Ectodermal cell (in vitro differentiated cells): ENCODE results near the gene VPS16.

Experiments
- H3K27ac ChIP-seq: 2 replicates; pipeline ENCODE4 v1.7.0; 2013; ENCODE audit warnings: mild to moderate bottlenecking, low read depth, low read length; ENCODE audit not compliant: insufficient read depth, poor library complexity, severe bottlenecking
- H3K27me3 ChIP-seq: 2 replicates; pipeline ENCODE4 v1.7.0; 2013; ENCODE audit warnings: mild to moderate bottlenecking, low read length; ENCODE audit not compliant: insufficient read depth, control insufficient read depth, poor library complexity, severe bottlenecking
- H3K36me3 ChIP-seq: one replicate; pipeline ENCODE4 v1.7.0; 2013; ENCODE audit warnings: low read length; ENCODE audit not compliant: control insufficient read depth, insufficient read depth
- H3K4me1 ChIP-seq: one replicate; pipeline ENCODE4 v1.7.0; 2013; ENCODE audit warnings: low read length; ENCODE audit not compliant: control insufficient read depth, insufficient read depth
- H3K4me3 ChIP-seq: 2 replicates; pipeline ENCODE4 v1.7.0; 2013; ENCODE audit warnings: low read depth, low read length, control low read depth; ENCODE audit not compliant: insufficient read depth
- H3K9me3 ChIP-seq: 2 replicates; pipeline ENCODE4 v1.7.0; 2013; ENCODE audit warnings: mild to moderate bottlenecking, low read length, moderate library complexity; ENCODE audit not compliant: control insufficient read depth
- WGBS, 2 experiments: methylation state at CpG; one replicate each; pipeline ENCODE4 v1.1.7; 2013; ENCODE audit warnings: missing lambda C conversion rate in 2 of 2; 5-methylcytosine and 5-hydroxymethylcytosine counted together

VPS16 gene

GRCh38 chr20:2899243-2899642 lies 58.7 kb downstream of the VPS16 start:
- Histone ChIP-seq H3K27me3 (no peaks in the 10 kb centered on the region), H3K4me3 (no peak overlapping the region), H3K36me3 (no peaks in the 10 kb centered on the region), H3K27ac (no peak overlapping the region), H3K9me3 (no peaks in the 10 kb centered on the region), H3K4me1 (no peaks in the 10 kb centered on the region)
- WGBS, 2 experiments = 98 to 100% methylated on average over 2 of the region's 3 CpGs

- 85 to 94% methylated on average over 11 of the region's 11 CpGs for WGBS, 2 experiments
- no peak overlapping the region for H3K4me3 ChIP-seq
- no peaks in the 10 kb centered on the region for H3K36me3 ChIP-seq
- H3K27ac ChIP-seq = no peak overlapping the region
- H3K9me3 ChIP-seq = no peaks in the 10 kb centered on the region
- no peaks in the 10 kb centered on the region for H3K4me1 ChIP-seq
- H3K27me3 ChIP-seq = no peaks in the 10 kb centered on the region
Measured at GRCh38 chr20:2900845-2901592, 60.5 kb downstream of the VPS16 start.

- no peaks in the 10 kb centered on the region for H3K27me3 ChIP-seq
- no peak overlapping the region for H3K27ac ChIP-seq
- no peaks in the 10 kb centered on the region for H3K4me1 ChIP-seq
- H3K36me3 ChIP-seq = no peaks in the 10 kb centered on the region
- H3K4me3 ChIP-seq = no peak overlapping the region
- H3K9me3 ChIP-seq = no peaks in the 10 kb centered on the region
- WGBS, 2 experiments = 45 to 54% methylated on average over 1 of the region's 1 CpG
Measured at GRCh38 chr20:2902291-2902690, 61.7 kb downstream of the VPS16 start.

GRCh38 chr20:2902818-2903217 lies 62.3 kb downstream of the VPS16 start:
- no peaks in the 10 kb centered on the region for H3K9me3 ChIP-seq
- H3K27ac ChIP-seq = no peak overlapping the region
- 88 to 99% methylated on average over 3 of the region's 3 CpGs for WGBS, 2 experiments
- H3K4me1 ChIP-seq = no peaks in the 10 kb centered on the region
- H3K36me3 ChIP-seq = no peaks in the 10 kb centered on the region
- no peak overlapping the region for H3K4me3 ChIP-seq
- no peaks in the 10 kb centered on the region for H3K27me3 ChIP-seq

- Histone ChIP-seq H3K36me3 (no peaks in the 10 kb centered on the region), H3K4me3 (no peak overlapping the region), H3K27me3 (no peaks in the 10 kb centered on the region), H3K27ac (no peak overlapping the region), H3K4me1 (no peaks in the 10 kb centered on the region), H3K9me3 (no peaks in the 10 kb centered on the region)
- 96 to 98% methylated on average over 6 of the region's 6 CpGs for WGBS, 2 experiments
Measured at GRCh38 chr20:2903686-2904085, 63.1 kb downstream of the VPS16 start.

GRCh38 chr20:2907519-2907918 lies 67.0 kb downstream of the VPS16 start:
- no peaks in the 10 kb centered on the region for H3K9me3 ChIP-seq
- no peaks in the 10 kb centered on the region for H3K4me1 ChIP-seq
- no peak overlapping the region for H3K27ac ChIP-seq
- 94 to 100% methylated on average over 2 of the region's 3 CpGs for WGBS, 2 experiments
- H3K36me3 ChIP-seq = no peaks in the 10 kb centered on the region
- no peak overlapping the region for H3K4me3 ChIP-seq
- H3K27me3 ChIP-seq = no peaks in the 10 kb centered on the region

- Histone ChIP-seq H3K36me3 (no peaks in the 10 kb centered on the region), H3K4me3 (no peak overlapping the region), H3K9me3 (no peaks in the 10 kb centered on the region), H3K27me3 (no peaks in the 10 kb centered on the region), H3K4me1 (no peaks in the 10 kb centered on the region), H3K27ac (no peak overlapping the region)
- no CpG with 5 or more reads among the region's 2 CpGs for WGBS, 2 experiments
Measured at GRCh38 chr20:2909953-2910352, 69.4 kb downstream of the VPS16 start.

GRCh38 chr20:2911200-2911599 lies 70.7 kb downstream of the VPS16 start:
- Histone ChIP-seq H3K4me1 (no peaks in the 10 kb centered on the region), H3K27ac (no peak overlapping the region), H3K27me3 (no peaks in the 10 kb centered on the region), H3K9me3 (no peaks in the 10 kb centered on the region), H3K4me3 (no peak overlapping the region), H3K36me3 (no peaks in the 10 kb centered on the region)

GRCh38 chr20:2914160-2914559 lies 73.6 kb downstream of the VPS16 start:
- Histone ChIP-seq H3K27ac (no peak overlapping the region), H3K9me3 (no peaks in the 10 kb centered on the region), H3K27me3 (no peaks in the 10 kb centered on the region), H3K4me1 (no peaks in the 10 kb centered on the region), H3K36me3 (no peaks in the 10 kb centered on the region), H3K4me3 (no peak overlapping the region)
